Activated T-helper 1 cell treated with anti-CD3 and anti-CD28 coated beads, Interleukin-12 subunit alpha, Interleukin-12 subunit beta, Interleukin-2, Interleukin-4 antibody, amounts not matched to agents 30 ng/mL and 10 ng/mL and 1 ng/mL, durations not matched to agents 14 hours and 24 hours and 36 hours (primary cell): Measurements from ENCODE around the gene PNMA3. TPM values are rescaled to one million over a fixed set of nuclear protein-coding genes. Genes with fewer than 3 reads are reported as not detected.
"Not testable (repeated sequence)": the region's sequence is repeated elsewhere in the genome, so short reads cannot be mapped to it uniquely, and the experiment has no call there.

Experiments
- DNase-seq: peaks from one replicate; pipeline ENCODE4 v3.0.0; 2021; ENCODE audit warnings: low spot score
- H3K27ac Mint-ChIP-seq: one replicate; pipeline ENCODE4 v1.8.0; 2021; ENCODE audit warnings: mild to moderate bottlenecking, mixed read lengths
- H3K27me3 Mint-ChIP-seq: one replicate; pipeline ENCODE4 v1.8.0; 2022; ENCODE audit warnings: mild to moderate bottlenecking, moderate library complexity, mixed read lengths; ENCODE audit not compliant: insufficient read depth
- H3K36me3 Mint-ChIP-seq: one replicate; pipeline ENCODE4 v1.8.0; 2021; ENCODE audit warnings: low read depth, mixed read lengths
- H3K4me1 Mint-ChIP-seq: one replicate; pipeline ENCODE4 v1.8.0; 2021; ENCODE audit warnings: low read depth, mixed read lengths
- H3K4me3 Mint-ChIP-seq: one replicate; pipeline ENCODE4 v1.8.0; 2021; ENCODE audit warnings: mild to moderate bottlenecking, moderate library complexity, mixed read lengths
- H3K9me3 Mint-ChIP-seq: one replicate; pipeline ENCODE4 v1.8.0; 2021; ENCODE audit warnings: mixed read lengths
- intact Hi-C: fragments of 100-400 bp; cut with micrococcal nuclease; formaldehyde crosslinking; loops from one replicate; pipeline ENCODE4 v1.15.1; 2024
- total RNA-seq: library from RNA; stranded (reverse); gene quantifications from 2 replicates; pipeline ENCODE4 v1.2.3, GENCODE V29; 2022

The PNMA3 gene
- total RNA-seq, 1 donor from 2014 or later = 0.67 TPM

DNA sequence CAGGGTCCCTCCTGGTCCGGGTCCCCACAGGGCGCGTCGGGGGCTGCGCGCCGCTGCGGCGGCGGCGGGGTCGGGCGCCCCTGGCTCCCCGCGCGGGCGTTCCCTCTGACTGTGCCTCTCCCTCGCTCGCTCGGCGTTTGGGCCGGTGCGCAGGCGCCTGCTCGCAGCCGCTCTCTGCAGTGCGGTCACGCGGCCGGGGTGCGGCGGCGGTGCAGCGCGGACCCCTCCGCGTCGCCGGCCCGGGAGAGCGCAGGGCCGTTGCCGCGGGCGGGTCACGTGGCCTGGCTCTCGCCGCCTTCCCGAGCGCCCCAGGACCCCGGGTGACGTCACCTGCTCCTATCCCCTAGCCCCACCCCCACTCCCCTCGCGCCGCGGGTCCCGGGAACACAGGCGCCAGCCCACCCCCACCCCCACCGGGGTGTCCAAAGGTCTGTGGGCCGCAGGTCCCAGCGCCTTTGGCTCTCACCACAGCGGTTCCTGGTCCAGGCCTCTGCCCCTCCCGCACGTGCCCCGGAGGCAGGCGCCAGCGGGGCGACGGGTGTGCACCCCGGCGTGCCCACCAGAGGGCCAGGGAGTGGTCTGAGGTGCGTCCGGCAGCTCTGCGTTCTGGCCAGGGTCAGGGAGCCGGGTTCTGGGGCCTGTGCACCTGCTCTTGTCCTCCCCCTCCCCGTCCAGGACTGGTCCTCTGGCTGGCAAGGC lies 21.3 kb downstream of the PNMA3 start:
- DNase-seq, H3K27ac Mint-ChIP-seq, H3K27me3 Mint-ChIP-seq, intact Hi-C loops, H3K4me1 Mint-ChIP-seq, H3K4me3 Mint-ChIP-seq, H3K9me3 Mint-ChIP-seq, H3K36me3 Mint-ChIP-seq: not testable (repeated sequence)

GRCh38 chrX:153083238-153083923 lies 27.1 kb downstream of the PNMA3 start:
- intact Hi-C loops, H3K27me3 Mint-ChIP-seq, H3K9me3 Mint-ChIP-seq: not testable (repeated sequence)

DNA sequence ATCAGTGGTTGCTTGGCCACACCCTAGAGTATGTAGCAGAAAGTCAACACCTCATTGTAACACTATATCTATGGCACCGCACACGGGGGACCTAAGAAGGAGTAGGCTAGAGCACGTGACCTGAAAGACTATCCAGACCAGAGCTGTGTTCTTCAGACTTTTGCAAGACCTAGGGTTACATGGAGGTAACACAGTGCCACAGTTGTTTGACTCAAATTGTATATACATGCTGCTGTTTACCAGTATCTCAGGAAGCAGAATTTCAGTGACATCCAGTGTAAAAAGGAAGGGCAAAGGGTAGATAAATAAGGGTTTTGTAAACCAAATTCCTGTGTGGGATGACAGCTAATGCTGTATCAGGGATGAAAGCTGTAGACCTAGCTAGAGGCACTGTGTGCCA lies 46.1 kb downstream of the PNMA3 start:
- no peak for DNase-seq
- no peaks in the 10 kb centered on the region for H3K27me3 Mint-ChIP-seq
- intact Hi-C loops = no loop called here
- H3K4me1 Mint-ChIP-seq = peaks cover 8% of the 10 kb centered on the region
- peaks cover 15% of the 10 kb centered on the region for H3K9me3 Mint-ChIP-seq
- H3K36me3 Mint-ChIP-seq = no peaks in the 10 kb centered on the region
- H3K4me3 Mint-ChIP-seq = no peak overlapping the region
- H3K27ac Mint-ChIP-seq = no peak overlapping the region

More at GRCh38 chrX:153083238-153083923, 27.1 kb downstream of the PNMA3 start:
- not testable (repeated sequence) for H3K36me3 Mint-ChIP-seq, H3K4me3 Mint-ChIP-seq, H3K4me1 Mint-ChIP-seq, H3K27ac Mint-ChIP-seq, DNase-seq

GRCh38 chrX:153104959-153105358 lies 48.7 kb downstream of the PNMA3 start:
- intact Hi-C loops, DNase-seq, H3K4me3 Mint-ChIP-seq, H3K36me3 Mint-ChIP-seq, H3K27ac Mint-ChIP-seq, H3K4me1 Mint-ChIP-seq, H3K27me3 Mint-ChIP-seq: not testable (repeated sequence)
- H3K9me3 Mint-ChIP-seq = peaks cover 15% of the 10 kb centered on the region

DNA sequence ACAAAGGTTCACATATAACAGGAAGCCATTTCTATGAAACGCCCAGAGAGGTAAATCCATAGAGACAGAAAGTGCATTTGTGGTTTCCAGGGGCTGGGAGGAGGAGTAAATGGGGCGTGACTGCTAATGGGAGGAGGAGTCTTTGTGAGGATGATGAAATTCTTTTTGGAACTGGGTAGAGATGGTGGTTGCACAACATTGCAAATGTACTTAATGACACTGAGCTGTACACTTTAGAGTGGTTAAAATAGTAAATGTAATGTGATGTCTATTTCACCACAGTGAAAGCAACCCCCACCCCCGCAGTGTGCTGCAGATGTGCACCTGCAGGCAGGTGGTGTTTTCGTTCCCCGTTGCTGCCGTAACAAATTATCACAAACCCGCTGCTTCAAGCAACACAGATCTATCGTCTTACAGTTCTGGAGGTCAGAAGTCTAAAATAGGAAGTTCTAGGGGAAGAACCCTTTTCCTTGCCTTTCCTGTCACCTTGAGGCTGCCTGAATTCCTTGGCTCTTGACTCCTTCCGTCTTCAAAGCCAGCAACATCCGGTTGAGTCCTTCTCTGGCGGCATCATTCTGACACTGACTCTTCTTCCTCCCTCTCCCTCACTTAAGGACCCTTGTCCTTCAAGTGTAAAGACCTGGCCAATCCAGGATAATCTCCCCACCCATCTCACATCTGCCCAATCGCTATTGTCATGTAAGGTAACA lies 50.0 kb downstream of the PNMA3 start:
- peak overlapping the region; percentile 45 for H3K4me3 Mint-ChIP-seq
- intact Hi-C loops, DNase-seq, H3K27ac Mint-ChIP-seq, H3K4me1 Mint-ChIP-seq, H3K36me3 Mint-ChIP-seq, H3K27me3 Mint-ChIP-seq: not testable (repeated sequence)
- H3K9me3 Mint-ChIP-seq = peaks cover 15% of the 10 kb centered on the region

Other genes starting within 250 kb of the PNMA3 start
- 9.0 and 9.8 TPM in 2 replicates for gene CETN2, start 225.7 kb upstream of the PNMA3 start, total RNA-seq
- gene NSDHL, start 225.4 kb upstream of the PNMA3 start, total RNA-seq = 24.0 and 24.9 TPM in 2 replicates
- gene ZNF185, start 158.4 kb upstream of the PNMA3 start, total RNA-seq = 0.54 and 0.73 TPM in 2 replicates
- not detected in 2 replicates for gene PNMA5, start 62.4 kb upstream of the PNMA3 start, total RNA-seq
- 0.56 and 0.73 TPM in 2 replicates for gene PNMA6A, start 16.0 kb downstream of the PNMA3 start, total RNA-seq
- gene MAGEA1, start 122.8 kb downstream of the PNMA3 start, total RNA-seq = not detected in 2 replicates